Measurements from ENCODE around the gene ZDHHC20. TPM values are rescaled to one million over a fixed set of nuclear protein-coding genes. Genes with fewer than 3 reads are reported as not detected.

ZDHHC20 gene
- polyA plus RNA-seq, 2 of the 4 experiments (the other 2 are of a cell fraction): 26.9 to 57.0 TPM

DNA sequence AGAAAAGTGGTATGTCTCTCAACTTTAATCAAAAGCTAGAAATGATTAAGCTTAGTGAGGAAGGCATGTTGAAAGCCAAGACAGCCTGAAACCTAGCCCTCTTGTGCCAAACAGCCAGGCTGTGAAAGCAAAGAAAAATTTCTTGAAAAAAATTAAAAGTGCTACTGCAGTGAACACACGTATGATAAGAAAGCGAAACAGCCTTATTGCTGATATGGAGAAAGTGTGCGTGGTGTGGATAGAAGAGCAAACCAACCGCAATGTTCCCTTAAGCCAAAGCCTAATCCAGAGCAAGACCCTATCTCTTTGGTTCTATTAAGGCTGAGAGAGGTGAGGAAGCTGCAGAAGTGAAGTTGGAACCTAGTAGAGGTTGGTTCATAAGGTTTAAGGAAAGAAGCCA is 96.4 kb downstream of the ZDHHC20 start:
- ChIA-PET CTCF (interaction anchor here (1.1 kb wide), 1 partner anchor 10 kb away, joined by 3 read pairs; no protein-coding TSS in a partner anchor), POLR2A (no interaction called here)
- H3K4me1 ChIP-seq: no peaks in the 10 kb centered on the region
- H3K4me3 ChIP-seq: no peak overlapping the region
- DNase-seq (ENCODE audit: low read depth in 1 of 2, low spot score in 1 of 2) (no peak), FAIRE-seq (no peak), ATAC-seq (no peak)
- 88% methylated on average over 4 of the region's 4 CpGs for WGBS (ENCODE audit: missing lambda C conversion rate)
- no peak overlapping the region for H3K4me2 ChIP-seq
- no peaks in the 10 kb centered on the region for H3K9me3 ChIP-seq
- no peak for TF ChIP-seq POLR2A (IDR thresholded peaks at IDR 0.05; ENCODE audit: low read length)
- no peak for TF ChIP-seq EHF (CRISPR knock-in tag; IDR thresholded peaks at IDR 0.05)
- TF ChIP-seq MYC (IDR thresholded peaks at IDR 0.05; ENCODE audit: borderline replicate concordance, low read length): no peak
- no peak for TF ChIP-seq GATA3 (IDR thresholded peaks at IDR 0.05; ENCODE audit: borderline replicate concordance)
- TF ChIP-seq RCOR1 (IDR thresholded peaks at IDR 0.05; ENCODE audit: low read depth, low read length): no peak
- TF ChIP-seq MAZ (IDR thresholded peaks at IDR 0.05; ENCODE audit: borderline replicate concordance, low read depth, low read length): no peak
- TF ChIP-seq KDM1A (IDR thresholded peaks at IDR 0.05; ENCODE audit: low read depth): no peak
- TF ChIP-seq JUNB (IDR thresholded peaks at IDR 0.05): no peak
- TF ChIP-seq EHMT2 (IDR thresholded peaks at IDR 0.05; ENCODE audit: low read depth): no peak
- TF ChIP-seq SREBF2 (IDR thresholded peaks at IDR 0.05): no peak
- no peak for TF ChIP-seq CBX2 (IDR thresholded peaks at IDR 0.05; ENCODE audit: borderline replicate concordance, low read depth)
- TF ChIP-seq, protein P1, sequence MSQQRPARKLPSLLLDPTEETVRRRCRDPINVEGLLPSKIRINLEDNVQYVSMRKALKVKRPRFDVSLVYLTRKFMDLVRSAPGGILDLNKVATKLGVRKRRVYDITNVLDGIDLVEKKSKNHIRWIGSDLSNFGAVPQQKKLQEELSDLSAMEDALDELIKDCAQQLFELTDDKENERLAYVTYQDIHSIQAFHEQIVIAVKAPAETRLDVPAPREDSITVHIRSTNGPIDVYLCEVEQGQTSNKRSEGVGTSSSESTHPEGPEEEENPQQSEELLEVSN (IDR thresholded peaks at IDR 0.05; ENCODE audit: borderline replicate concordance, low read depth): no peak
- no peak for TF ChIP-seq POLR2AphosphoS2 (conservative IDR thresholded peaks at IDR 0.05; ENCODE audit: low read length)
- no peak overlapping the region for H3K27ac ChIP-seq

DNA sequence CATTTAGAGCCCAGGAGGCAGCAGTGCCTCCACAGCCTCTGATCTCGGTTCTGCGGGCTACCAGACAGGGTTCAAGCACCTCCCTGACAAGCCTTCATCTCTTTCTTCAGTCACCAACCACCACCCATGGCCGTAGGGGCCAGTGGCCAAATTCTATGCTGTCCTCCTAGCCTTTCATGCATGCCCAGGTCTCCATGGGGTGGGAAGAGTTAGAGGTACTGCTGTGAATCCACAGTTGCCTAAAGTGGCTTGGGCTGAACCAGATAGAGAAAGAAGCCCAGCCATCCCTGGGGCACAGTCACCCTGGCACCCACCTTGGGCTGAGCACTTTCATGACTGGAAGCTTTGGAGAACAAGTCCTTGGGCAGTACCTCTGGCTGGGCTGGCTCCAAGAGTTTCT is 97.4 kb downstream of the ZDHHC20 start:
- TF ChIP-seq RFX5 (IDR thresholded peaks at IDR 0.05): no peak
- ATAC-seq (no peak), DNase-seq (ENCODE audit: low read depth in 1 of 2, low spot score in 1 of 2) (no peak), FAIRE-seq (no peak)
- CTCF ChIA-PET: no interaction called here
- H3K4me3 ChIP-seq: no peak overlapping the region
- POLR2A ChIA-PET: no interaction called here
- no peak overlapping the region for H3K27ac ChIP-seq
- no peaks in the 10 kb centered on the region for H3K9me3 ChIP-seq
- 8% methylated on average over 3 of the region's 3 CpGs for WGBS (ENCODE audit: missing lambda C conversion rate)
- no peaks in the 10 kb centered on the region for H3K4me1 ChIP-seq
- no peak overlapping the region for H3K4me2 ChIP-seq

DNA sequence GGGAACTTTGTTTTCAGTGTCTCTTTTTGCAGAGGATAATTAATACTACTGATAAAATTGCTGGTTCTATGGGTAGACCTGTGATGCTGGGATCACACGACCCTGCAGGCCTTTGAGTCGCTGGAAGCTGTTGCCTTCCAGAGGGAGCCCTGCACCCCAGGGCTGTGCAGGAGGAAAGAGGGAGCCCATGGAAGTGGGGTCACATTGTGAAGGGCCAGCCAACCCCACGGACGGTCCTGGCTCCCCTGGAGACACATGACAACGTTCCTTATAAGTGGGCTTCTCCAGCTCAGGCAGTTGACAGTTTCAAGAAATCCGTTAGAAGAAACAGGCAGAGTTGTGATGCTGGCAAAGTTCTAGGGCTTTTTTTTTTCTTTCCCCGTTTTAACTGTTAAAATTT is 98.0 kb downstream of the ZDHHC20 start:
- WGBS (ENCODE audit: missing lambda C conversion rate): 9% methylated on average over 7 of the region's 7 CpGs
- H3K4me3 ChIP-seq: no peak overlapping the region
- ATAC-seq (no peak), FAIRE-seq (no peak), DNase-seq (ENCODE audit: low read depth in 1 of 2, low spot score in 1 of 2) (no peak)
- no peak overlapping the region for H3K27ac ChIP-seq
- ChIA-PET POLR2A (no interaction called here), CTCF (no interaction called here)
- no peaks in the 10 kb centered on the region for H3K4me1 ChIP-seq
- no peak overlapping the region for H3K4me2 ChIP-seq
- TF ChIP-seq, protein P2, sequence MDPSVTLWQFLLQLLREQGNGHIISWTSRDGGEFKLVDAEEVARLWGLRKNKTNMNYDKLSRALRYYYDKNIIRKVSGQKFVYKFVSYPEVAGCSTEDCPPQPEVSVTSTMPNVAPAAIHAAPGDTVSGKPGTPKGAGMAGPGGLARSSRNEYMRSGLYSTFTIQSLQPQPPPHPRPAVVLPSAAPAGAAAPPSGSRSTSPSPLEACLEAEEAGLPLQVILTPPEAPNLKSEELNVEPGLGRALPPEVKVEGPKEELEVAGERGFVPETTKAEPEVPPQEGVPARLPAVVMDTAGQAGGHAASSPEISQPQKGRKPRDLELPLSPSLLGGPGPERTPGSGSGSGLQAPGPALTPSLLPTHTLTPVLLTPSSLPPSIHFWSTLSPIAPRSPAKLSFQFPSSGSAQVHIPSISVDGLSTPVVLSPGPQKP (IDR thresholded peaks at IDR 0.05; ENCODE audit: low read depth, low read length): no peak
- TF ChIP-seq, protein P3, sequence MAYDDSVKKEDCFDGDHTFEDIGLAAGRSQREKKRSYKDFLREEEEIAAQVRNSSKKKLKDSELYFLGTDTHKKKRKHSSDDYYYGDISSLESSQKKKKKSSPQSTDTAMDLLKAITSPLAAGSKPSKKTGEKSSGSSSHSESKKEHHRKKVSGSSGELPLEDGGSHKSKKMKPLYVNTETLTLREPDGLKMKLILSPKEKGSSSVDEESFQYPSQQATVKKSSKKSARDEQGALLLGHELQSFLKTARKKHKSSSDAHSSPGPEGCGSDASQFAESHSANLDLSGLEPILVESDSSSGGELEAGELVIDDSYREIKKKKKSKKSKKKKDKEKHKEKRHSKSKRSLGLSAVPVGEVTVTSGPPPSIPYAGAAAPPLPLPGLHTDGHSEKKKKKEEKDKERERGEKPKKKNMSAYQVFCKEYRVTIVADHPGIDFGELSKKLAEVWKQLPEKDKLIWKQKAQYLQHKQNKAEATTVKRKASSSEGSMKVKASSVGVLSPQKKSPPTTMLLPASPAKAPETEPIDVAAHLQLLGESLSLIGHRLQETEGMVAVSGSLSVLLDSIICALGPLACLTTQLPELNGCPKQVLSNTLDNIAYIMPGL (CRISPR knock-in tag; IDR thresholded peaks at IDR 0.05; ENCODE audit: borderline replicate concordance): no peak
- TF ChIP-seq NR3C1 (IDR thresholded peaks at IDR 0.05): no peak
- TF ChIP-seq ZFP36 (IDR thresholded peaks at IDR 0.05; ENCODE audit: borderline replicate concordance, partially characterized antibody): no peak
- no peak for TF ChIP-seq PHF8 (IDR thresholded peaks at IDR 0.05; ENCODE audit: borderline replicate concordance, low read depth)
- no peak for TF ChIP-seq ESRRA (IDR thresholded peaks at IDR 0.05; ENCODE audit: borderline replicate concordance, low read length)
- TF ChIP-seq HEYL (CRISPR knock-in tag; IDR thresholded peaks at IDR 0.05): no peak
- no peak for TF ChIP-seq FOSB (CRISPR knock-in tag; IDR thresholded peaks at IDR 0.05)
- no peak for TF ChIP-seq RAD21 (conservative IDR thresholded peaks at IDR 0.05 in 1 of 2, IDR thresholded peaks at IDR 0.05 in 1 of 2)
- TF ChIP-seq JUN (IDR thresholded peaks at IDR 0.05): no peak
- no peak for TF ChIP-seq MAFK (IDR thresholded peaks at IDR 0.05; ENCODE audit: partially characterized antibody)
- TF ChIP-seq POLR2AphosphoS2 (conservative IDR thresholded peaks at IDR 0.05; ENCODE audit: low read length): no peak
- H3K9me3 ChIP-seq: no peaks in the 10 kb centered on the region

Data from A549 (cell line).